Endothelial cell of umbilical vein (primary cell): ENCODE results near the gene MLLT1. TPM values are rescaled to one million over a fixed set of nuclear protein-coding genes. Genes with fewer than 3 reads are reported as not detected.

ENCODE experiments used
- BruUV-seq: library from RNA; stranded (reverse); fragments of 400-500 nt; replicated peaks from 2 replicates; lab custom pipeline; 2021; lab: Mats Ljungman, UMichigan
- CTCF ChIA-PET: fragments of 300-600, 350-600 bp; sonication (Branson Sonifier 250); formaldehyde crosslinking; loops from one replicate; lab custom pipeline; 2021; ENCODE audit warnings: antibody characterized with exemption, inconsistent platforms; lab: Charles Lee
- POLR2A ChIA-PET: fragments of 300-600, 350-600 bp; sonication (Branson Sonifier 250); formaldehyde crosslinking; loops from one replicate; lab custom pipeline; 2021; ENCODE audit warnings: antibody characterized with exemption, inconsistent platforms; lab: Charles Lee
- DNase-seq: peaks from one replicate; pipeline ENCODE4 v3.0.0-alpha.2; 2011; ENCODE audit warnings: low read depth, low spot score
- FAIRE-seq: peaks from 2 replicates; lab custom pipeline; 2011; peaks lifted over from hg19 to GRCh38; lab: Jason Lieb, UNC
- H2AFZ ChIP-seq: 2 replicates; pipeline ENCODE4 v1.6.0; 2012; ENCODE audit warnings: low read depth, low read length, control low read depth, inconsistent platforms
- H3K27ac ChIP-seq: 2 replicates; pipeline ENCODE4 v1.5.1; 2011; ENCODE audit warnings: low read depth, mild to moderate bottlenecking, control low read depth, low read length, moderate library complexity; ENCODE audit not compliant: insufficient read depth
- H3K27me3 ChIP-seq, 2 experiments: 2 replicates each; pipeline versions ENCODE4 v1.6.0 to v1.6.1; 2011; ENCODE audit warnings: low read length in 2 of 2, mixed read lengths in 1 of 2; ENCODE audit not compliant: control insufficient read depth in 2 of 2, insufficient read depth in 2 of 2
- H3K36me3 ChIP-seq, 2 experiments: 2 replicates in 1 of 2; 3 replicates in 1 of 2; pipeline ENCODE4 v1.5.1; 2011; ENCODE audit warnings: low read length in 2 of 2, mild to moderate bottlenecking in 1 of 2, moderate library complexity in 1 of 2; ENCODE audit not compliant: control insufficient read depth in 2 of 2, insufficient read depth in 2 of 2; ENCODE audit errors: extremely low read depth in 1 of 2
- H3K4me1 ChIP-seq: 3 replicates; pipeline ENCODE4 v1.5.1; 2011; ENCODE audit warnings: mild to moderate bottlenecking, low read length; ENCODE audit not compliant: control insufficient read depth, insufficient read depth; ENCODE audit errors: extremely low read depth
- H3K4me2 ChIP-seq: 2 replicates; pipeline ENCODE4 v1.6.1; 2011; ENCODE audit warnings: low read length, control low read depth, mixed read lengths; ENCODE audit not compliant: insufficient read depth
- H3K4me3 ChIP-seq, 3 experiments: fragments of 200-600 bp in 1 of 3; sonication (generic), shearing (Covaris generic) in 1 of 3; replicated peaks in 1 of 3; 2 replicates each; pipeline ENCODE4 v1.5.1; 2011 to 2016; ENCODE audit warnings: control low read depth in 3 of 3, low read length in 3 of 3, mild to moderate bottlenecking in 2 of 3, inconsistent platforms in 1 of 3, low read depth in 1 of 3, moderate library complexity in 1 of 3; ENCODE audit not compliant: insufficient read depth in 1 of 3
- H3K79me2 ChIP-seq: 2 replicates; pipeline ENCODE4 v1.6.0; 2012; ENCODE audit warnings: low read length, inconsistent platforms; ENCODE audit not compliant: control insufficient read depth, insufficient read depth
- H3K9ac ChIP-seq: replicated peaks from 2 replicates; pipeline ENCODE3; 2011; ENCODE audit warnings: low read length, control low read depth; ENCODE audit not compliant: insufficient read depth; ENCODE audit errors: extremely low read depth
- H3K9me1 ChIP-seq: replicated peaks from 3 replicates; pipeline ENCODE4 v1.6.0; 2011; ENCODE audit warnings: mild to moderate bottlenecking, low read length; ENCODE audit not compliant: control insufficient read depth, insufficient read depth; ENCODE audit errors: extremely low read depth
- H3K9me3 ChIP-seq: replicated peaks from 2 replicates; pipeline ENCODE4 v1.5.1; 2012; ENCODE audit warnings: low read length, inconsistent platforms; ENCODE audit not compliant: control insufficient read depth, insufficient read depth
- H4K20me1 ChIP-seq: replicated peaks from 2 replicates; pipeline ENCODE3; 2011; ENCODE audit warnings: mild to moderate bottlenecking, low read length; ENCODE audit not compliant: control insufficient read depth, insufficient read depth; ENCODE audit errors: extremely low read depth
- EZH2 ChIP-seq: IDR thresholded peaks from 2 replicates; pipeline ENCODE4 v1.6.1; 2012; ENCODE audit warnings: borderline replicate concordance, low read depth, mild to moderate bottlenecking, moderate library complexity, low read length, inconsistent platforms; ENCODE audit not compliant: severe bottlenecking
- FOS ChIP-seq: IDR thresholded peaks from 2 replicates; pipeline ENCODE4 v1.6.1; 2011; ENCODE audit warnings: mild to moderate bottlenecking, low read length, moderate library complexity, borderline replicate concordance; ENCODE audit not compliant: insufficient read depth
- GATA2 ChIP-seq: IDR thresholded peaks from 2 replicates; pipeline ENCODE4 v1.7.0; 2011; ENCODE audit warnings: low read depth, mild to moderate bottlenecking, moderate library complexity, mixed read lengths, low read length; ENCODE audit not compliant: insufficient read length, insufficient read depth
- MAX ChIP-seq: IDR thresholded peaks from 2 replicates; pipeline ENCODE4 v1.6.1; 2011; ENCODE audit not compliant: insufficient read depth, insufficient read length
- MYC ChIP-seq: IDR thresholded peaks from one replicate; pipeline ENCODE4 v1.6.1; 2011; ENCODE audit warnings: mild to moderate bottlenecking, low read depth, low read length
- POLR2A ChIP-seq: IDR thresholded peaks from 2 replicates; pipeline ENCODE4 v1.6.1; 2012; ENCODE audit warnings: low read depth, mild to moderate bottlenecking, control low read depth, low read length
- POLR2AphosphoS5 ChIP-seq: IDR thresholded peaks from 2 replicates; pipeline ENCODE4 v1.6.1; 2012; ENCODE audit warnings: low read depth, mild to moderate bottlenecking, control low read depth, low read length, moderate library complexity; ENCODE audit not compliant: insufficient read depth
- dilution Hi-C: fragments of 300-500 bp; cut with MboI; formaldehyde crosslinking; loops from one replicate; pipeline ENCODE4 v1.15.0; 2019; ENCODE audit warnings: low sequenced_read_pairs; ENCODE audit not compliant: extremely low pct_ligation_motif_present
- intact Hi-C: fragments of 100-400 bp; cut with micrococcal nuclease; formaldehyde crosslinking; loops from one replicate; pipeline ENCODE4 v1.10.0; 2022
- polyA plus RNA-seq, 4 experiments: library from polyadenylated mRNA; depleted of rRNA in 3 of 4; stranded (reverse) in 3 of 4; unstranded in 1 of 4; fragments of >200 nt; gene quantifications; 2 replicates each; pipeline versions ENCODE4 v1.2.1 to v1.2.3, GENCODE V29; 2011 to 2012; ENCODE audit warnings: missing spikeins in 1 of 4
- total RNA-seq: library from RNA; stranded (reverse); gene quantifications from 2 replicates; pipeline ENCODE4 v1.2.3, GENCODE V29; 2021
- TF ChIP-seq, protein P1 (sequence below), 2 donors: IDR thresholded peaks; 1 replicate in 1 of 2; 2 replicates in 1 of 2; pipeline ENCODE4 v1.5.1; 2011; ENCODE audit warnings: low read length in 2 of 2, mild to moderate bottlenecking in 2 of 2, moderate library complexity in 2 of 2, control low read depth in 1 of 2, inconsistent platforms in 1 of 2, low read depth in 1 of 2; ENCODE audit not compliant: insufficient read depth in 1 of 2; ENCODE audit errors: extremely low read depth in 1 of 2

The MLLT1 gene
- total and polyA plus RNA-seq, 2 donors (not counting 3 experiments of a cell fraction or from before 2014, with no cell fraction given), result 43.9 to 84.8 TPM

DNA sequence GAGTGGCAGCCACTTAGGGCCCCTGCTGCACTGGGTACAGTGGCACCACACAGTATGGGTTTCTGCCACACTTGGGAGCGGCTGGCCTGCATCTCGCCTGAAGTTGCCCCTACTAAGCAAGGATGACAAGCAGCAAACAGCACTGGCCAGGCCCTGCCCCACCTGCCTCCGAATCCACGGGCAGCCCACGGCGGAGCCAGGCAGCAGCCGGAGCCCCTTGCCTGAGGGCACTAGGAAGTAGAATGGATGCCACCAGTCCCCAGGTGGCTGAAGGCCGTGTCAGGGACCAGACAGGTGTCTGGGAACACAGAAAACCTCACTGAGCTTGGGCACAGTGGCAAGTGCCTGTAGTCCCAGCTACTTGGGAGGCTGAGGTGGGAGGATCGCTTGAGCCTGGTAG is 19.4 kb downstream of the MLLT1 start:
- Histone ChIP-seq H3K27me3 (no peaks in the 10 kb centered on the region), H2AFZ (no peak overlapping the region), H3K36me3 (peaks cover 0 to 36% of the 10 kb centered on the region in 2 experiments), H3K4me1 (no peaks in the 10 kb centered on the region), H3K9ac (no peak overlapping the region), H3K4me2 (no peak overlapping the region), H3K9me1 (no peaks in the 10 kb centered on the region), H4K20me1 (no peaks in the 10 kb centered on the region), H3K9me3 (no peaks in the 10 kb centered on the region), H3K27ac (no peak overlapping the region), H3K4me3 (no peak overlapping the region), H3K79me2 (peaks cover 56% of the 10 kb centered on the region)
- no TSS peak for BruUV-seq
- POLR2A ChIA-PET, result interaction anchor here (0.7 kb wide), 1 partner anchor 13 kb away, joined by 5 read pairs; no protein-coding TSS in a partner anchor
- intact Hi-C loops, result no loop called here
- dilution Hi-C loops, result no loop called here
- no peak for FAIRE-seq
- CTCF ChIA-PET, result interaction anchor here (1.3 to 3.9 kb wide), 5 partner anchors 9 to 41 kb away, joined by 3 to 34 read pairs (median 7); no protein-coding TSS in a partner anchor
- no peak for DNase-seq
- TF ChIP-seq POLR2AphosphoS5, result no peak
- no peak for TF ChIP-seq EZH2
- no peak for TF ChIP-seq GATA2
- TF ChIP-seq MAX, result no peak
- no peak for TF ChIP-seq FOS
- no peak for TF ChIP-seq MYC
- TF ChIP-seq, protein P1, sequence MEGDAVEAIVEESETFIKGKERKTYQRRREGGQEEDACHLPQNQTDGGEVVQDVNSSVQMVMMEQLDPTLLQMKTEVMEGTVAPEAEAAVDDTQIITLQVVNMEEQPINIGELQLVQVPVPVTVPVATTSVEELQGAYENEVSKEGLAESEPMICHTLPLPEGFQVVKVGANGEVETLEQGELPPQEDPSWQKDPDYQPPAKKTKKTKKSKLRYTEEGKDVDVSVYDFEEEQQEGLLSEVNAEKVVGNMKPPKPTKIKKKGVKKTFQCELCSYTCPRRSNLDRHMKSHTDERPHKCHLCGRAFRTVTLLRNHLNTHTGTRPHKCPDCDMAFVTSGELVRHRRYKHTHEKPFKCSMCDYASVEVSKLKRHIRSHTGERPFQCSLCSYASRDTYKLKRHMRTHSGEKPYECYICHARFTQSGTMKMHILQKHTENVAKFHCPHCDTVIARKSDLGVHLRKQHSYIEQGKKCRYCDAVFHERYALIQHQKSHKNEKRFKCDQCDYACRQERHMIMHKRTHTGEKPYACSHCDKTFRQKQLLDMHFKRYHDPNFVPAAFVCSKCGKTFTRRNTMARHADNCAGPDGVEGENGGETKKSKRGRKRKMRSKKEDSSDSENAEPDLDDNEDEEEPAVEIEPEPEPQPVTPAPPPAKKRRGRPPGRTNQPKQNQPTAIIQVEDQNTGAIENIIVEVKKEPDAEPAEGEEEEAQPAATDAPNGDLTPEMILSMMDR (IDR thresholded peaks at IDR 0.05; ENCODE audit: extremely low read depth in 1 of 2, insufficient read depth in 1 of 2, low read depth in 1 of 2, low read length in 2 of 2), result no peak
- no peak for TF ChIP-seq POLR2A
